Cortex of kidney (tissue), 1 donor: ENCODE measurements around the gene NCAPG.
A peak's percentile ranks its signal among the peaks of the same experiment; 100 is the strongest.

Source experiments
- DNase-seq: peaks from one replicate; lab custom pipeline; 2025; lab: John Stamatoyannopoulos, UW

NCAPG gene, protein sequence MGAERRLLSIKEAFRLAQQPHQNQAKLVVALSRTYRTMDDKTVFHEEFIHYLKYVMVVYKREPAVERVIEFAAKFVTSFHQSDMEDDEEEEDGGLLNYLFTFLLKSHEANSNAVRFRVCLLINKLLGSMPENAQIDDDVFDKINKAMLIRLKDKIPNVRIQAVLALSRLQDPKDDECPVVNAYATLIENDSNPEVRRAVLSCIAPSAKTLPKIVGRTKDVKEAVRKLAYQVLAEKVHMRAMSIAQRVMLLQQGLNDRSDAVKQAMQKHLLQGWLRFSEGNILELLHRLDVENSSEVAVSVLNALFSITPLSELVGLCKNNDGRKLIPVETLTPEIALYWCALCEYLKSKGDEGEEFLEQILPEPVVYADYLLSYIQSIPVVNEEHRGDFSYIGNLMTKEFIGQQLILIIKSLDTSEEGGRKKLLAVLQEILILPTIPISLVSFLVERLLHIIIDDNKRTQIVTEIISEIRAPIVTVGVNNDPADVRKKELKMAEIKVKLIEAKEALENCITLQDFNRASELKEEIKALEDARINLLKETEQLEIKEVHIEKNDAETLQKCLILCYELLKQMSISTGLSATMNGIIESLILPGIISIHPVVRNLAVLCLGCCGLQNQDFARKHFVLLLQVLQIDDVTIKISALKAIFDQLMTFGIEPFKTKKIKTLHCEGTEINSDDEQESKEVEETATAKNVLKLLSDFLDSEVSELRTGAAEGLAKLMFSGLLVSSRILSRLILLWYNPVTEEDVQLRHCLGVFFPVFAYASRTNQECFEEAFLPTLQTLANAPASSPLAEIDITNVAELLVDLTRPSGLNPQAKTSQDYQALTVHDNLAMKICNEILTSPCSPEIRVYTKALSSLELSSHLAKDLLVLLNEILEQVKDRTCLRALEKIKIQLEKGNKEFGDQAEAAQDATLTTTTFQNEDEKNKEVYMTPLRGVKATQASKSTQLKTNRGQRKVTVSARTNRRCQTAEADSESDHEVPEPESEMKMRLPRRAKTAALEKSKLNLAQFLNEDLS

DNA sequence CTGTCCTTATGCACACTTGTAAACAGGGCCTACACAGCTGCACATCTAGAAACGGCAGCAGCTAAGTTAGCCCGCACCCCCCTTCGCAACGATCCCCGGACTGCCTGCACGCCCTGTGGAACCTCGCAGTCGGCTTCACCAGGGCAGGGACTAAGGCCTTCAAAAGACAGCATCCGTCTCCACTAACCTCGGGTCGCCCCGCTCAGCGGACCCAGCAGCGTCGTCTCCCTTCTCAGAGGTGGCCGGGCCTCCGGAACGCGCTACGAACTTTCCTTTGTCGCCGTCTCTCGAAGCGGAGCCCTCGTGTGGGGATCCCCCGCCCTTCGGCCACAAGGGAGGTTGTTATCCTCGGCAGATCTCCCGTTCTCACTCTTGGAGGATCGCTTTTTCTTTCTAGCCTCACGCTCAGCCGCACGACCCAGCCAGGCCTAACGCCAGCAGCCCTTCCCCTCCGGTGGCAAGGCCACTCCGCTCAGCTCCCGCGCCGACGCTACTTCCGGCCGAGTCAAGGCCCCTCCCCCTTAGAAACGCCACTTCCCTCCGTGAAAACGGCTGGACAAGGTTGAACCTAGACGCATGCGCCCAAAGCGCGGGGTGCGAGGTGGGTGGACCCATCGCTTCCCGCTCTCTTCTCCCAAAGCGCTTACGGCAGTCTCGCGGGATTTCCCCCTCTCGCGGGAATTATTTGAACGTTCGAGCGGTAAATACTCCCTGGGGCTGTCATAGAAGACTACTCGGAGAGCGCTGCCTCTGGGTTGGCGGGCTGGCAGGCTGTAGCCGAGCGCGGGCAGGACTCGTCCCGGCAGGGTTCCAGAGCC is at the start of gene NCAPG, which contains the start of gene DCAF16:
TSS of gene NCAPG (plus strand) at position 720 of the 818 bp plus-strand sequence. CDS start 99 bp downstream, outside the sequence.
TSS of gene DCAF16 (minus strand) at position 498 of the 818 bp plus-strand sequence. CDS start 6,616 bp downstream, outside the sequence.
- peak; percentile 74 for DNase-seq

DNA sequence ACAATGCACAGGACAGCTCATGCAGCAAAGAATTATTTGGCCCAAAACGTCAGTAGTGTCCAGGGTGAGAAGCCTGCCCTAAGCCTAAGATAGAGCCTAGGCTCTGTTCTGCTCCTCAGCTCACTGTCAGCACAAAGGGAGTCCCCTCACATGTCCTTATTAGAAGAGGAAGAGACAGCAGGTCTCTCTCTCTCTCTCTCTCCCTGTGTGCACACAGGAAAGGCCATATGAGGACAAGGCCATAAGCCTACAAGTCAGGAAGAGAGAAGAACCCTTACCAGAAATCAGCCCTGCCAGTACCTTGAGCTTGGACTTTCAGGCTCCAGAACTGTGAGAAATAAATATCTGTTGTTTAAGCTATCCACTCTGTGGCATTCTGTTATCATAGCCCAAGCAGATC is 49.7 kb upstream of the NCAPG start:
- DNase-seq, result no peak

DNA sequence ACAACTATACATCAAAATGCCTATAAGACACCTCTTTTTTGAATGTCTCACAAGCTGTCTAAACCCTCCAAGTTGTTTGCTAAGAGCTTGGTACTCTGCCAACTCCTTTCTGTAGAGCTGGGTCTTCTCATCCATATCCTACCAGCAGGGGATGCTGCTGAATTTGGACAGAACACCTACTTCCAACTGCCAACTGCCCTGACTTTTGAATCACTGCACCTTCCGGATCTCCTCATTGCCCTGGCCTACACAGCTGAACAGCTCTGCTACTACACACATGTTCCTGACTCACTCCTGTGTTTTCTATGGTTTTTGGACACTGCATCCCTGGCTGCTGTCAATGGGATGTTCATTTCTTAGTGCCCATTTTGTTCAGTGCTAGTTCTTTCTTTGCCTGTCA is 48.1 kb upstream of the NCAPG start:
- DNase-seq, result no peak

DNA sequence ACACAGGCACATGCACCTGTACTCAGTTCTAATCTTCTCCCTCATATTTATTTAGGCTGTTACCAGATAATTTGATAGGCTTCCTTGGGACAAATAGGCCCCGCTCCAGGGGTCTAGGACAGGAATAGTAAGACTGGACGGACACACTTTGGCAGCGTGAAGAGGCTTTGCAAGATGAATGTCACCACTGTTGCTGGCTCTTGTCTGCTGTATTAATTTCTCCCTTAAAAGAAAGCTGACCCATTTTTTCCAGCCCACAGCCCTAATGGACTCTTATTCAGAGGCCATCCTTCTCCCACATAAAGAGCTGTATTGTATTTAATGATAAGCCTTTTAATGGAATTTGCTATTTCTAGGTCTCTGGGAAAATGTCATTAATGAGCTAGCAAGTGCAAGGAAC is 47.4 kb upstream of the NCAPG start:
- DNase-seq, result no peak

DNA sequence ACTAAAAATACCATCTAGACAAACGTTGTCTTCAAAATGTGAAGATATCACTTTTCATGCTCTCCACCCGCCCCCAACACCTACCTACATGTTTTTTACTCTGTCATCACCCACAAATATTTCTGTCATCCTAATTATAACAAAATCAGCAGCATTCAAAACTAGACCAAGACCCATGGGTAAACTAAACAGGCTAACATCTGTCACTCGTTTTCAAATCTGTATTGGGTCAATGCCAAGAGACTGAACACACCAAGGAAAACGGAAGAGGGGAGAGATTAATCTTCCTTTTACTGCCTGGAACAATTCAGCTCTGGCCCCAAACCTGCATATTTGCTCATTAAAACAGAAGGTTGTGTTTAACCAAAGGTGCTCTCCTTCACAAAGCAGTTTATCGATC is 46.8 kb upstream of the NCAPG start:
- no peak for DNase-seq

DNA sequence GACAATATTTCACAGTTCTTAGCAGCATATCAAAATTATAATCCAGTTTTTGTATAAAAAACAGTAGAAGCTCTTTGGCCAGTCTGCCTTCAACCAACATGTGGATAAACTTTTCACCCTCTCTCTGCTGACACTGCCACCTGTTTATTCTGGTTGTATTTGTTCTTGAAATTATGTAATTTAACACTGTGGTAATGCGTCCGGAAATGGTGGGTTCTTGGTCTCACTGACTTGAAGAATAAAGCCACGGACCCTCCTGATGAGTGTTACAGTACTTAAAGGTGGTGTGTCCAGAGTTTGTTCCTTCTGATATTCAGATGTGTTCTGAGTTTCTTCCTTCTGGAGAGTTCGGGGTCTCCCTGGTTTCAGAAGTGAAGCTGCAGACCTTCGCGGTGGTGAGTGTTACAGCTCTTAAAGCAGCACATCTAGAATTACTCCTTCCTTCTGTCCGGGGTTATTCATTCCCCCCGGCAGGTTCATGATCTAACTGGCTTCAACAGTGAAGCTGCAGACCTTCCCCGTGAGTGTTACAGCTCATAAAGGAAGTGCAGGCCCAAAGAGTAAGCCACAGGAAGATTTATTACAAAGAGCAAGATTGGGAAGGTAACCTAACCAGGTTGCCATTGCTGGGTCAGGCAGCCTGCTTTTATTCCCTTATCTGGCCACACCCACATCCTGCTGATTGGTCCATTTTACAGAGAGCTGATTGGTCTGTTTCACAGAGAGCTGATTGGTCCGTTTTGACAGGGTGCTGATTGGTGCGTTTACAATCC is 45.1 kb upstream of the NCAPG start:
- no peak for DNase-seq

DNA sequence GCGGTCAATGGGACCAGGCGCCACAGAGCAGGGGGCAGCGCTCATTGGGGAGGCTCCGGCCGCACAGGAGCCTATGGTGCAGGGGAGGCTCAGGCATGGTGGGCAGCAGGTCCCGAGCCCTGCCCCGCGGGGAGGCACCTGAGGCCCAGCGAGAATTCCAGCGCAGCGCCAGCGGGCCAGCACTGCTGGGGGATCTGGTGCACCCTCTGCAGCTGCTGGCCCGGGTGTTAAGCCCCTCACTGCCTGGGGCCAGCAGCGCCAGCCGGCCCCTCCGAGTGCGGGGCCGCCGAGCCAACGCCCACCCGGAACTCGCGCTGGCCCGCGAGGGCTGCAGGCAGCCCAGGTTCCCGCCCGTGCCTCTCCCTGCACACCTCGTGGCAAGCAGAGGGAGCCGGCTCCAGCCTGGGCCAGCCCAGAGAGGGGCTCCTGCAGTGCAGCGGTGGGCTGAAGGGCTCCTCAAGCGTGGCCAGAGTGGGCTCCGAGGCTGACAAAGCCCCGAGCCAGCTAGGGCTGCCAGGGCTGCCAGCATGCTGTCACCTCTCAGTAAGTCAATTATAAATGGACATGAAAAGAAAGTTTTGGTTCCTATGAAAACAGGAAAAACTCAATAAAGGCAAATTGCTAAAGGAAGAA is 43.8 kb upstream of the NCAPG start:
- DNase-seq, result no peak

DNA sequence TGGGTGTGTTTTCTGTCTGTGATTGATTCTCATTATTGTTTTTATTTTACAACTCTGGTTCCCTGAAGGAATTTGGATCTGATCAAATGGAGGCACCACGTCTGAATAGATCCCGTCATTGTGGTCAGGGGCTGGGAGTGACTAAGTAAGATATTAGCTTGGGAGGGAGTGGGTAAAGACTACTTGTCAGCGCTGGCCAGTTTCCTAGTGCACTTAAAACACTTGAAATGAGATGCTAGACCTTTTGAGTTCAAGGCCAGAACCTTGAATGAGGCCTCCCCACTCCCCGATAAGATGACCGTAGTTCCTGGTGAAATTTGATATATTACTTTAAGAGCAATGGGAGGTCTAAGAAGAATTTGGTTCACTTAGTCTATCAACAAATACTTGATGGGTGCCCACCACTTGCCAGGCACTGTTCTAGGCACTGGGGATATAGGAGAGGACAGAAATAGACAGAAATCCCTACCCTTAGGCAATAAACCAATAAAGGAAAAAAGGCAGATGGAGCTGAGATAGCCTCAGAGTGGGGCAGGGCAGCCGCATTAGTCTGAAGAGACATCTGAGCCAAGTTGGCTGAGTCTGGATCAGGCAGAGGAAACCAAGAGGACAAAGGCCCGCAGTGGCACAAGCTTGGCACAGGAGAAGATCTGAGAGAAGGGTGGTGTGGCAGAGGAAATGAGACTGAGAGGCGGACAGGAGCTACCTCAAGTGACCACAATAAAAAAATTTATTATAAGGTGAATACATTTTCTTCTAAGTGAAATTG is 41.2 kb upstream of the NCAPG start:
- DNase-seq, result no peak

DNA sequence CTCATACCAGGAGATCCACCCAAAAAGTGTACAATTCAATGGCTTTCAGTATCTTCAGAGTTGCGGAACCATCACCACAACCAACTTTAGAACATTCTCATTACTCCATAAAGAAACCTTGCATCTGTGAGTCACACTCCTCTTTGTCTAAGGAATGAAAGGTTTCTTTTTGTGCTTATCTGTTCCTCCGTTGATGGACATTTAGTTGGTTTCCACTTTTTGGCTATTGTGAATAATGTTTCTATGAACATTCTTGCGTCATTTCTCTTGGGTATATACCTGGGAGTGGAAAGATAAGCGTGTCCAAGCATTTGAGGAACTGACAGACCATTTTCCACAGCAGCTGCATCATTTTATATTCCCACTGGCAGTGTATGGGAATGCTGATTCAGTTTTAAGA is 39.9 kb upstream of the NCAPG start:
- DNase-seq, result no peak

DNA sequence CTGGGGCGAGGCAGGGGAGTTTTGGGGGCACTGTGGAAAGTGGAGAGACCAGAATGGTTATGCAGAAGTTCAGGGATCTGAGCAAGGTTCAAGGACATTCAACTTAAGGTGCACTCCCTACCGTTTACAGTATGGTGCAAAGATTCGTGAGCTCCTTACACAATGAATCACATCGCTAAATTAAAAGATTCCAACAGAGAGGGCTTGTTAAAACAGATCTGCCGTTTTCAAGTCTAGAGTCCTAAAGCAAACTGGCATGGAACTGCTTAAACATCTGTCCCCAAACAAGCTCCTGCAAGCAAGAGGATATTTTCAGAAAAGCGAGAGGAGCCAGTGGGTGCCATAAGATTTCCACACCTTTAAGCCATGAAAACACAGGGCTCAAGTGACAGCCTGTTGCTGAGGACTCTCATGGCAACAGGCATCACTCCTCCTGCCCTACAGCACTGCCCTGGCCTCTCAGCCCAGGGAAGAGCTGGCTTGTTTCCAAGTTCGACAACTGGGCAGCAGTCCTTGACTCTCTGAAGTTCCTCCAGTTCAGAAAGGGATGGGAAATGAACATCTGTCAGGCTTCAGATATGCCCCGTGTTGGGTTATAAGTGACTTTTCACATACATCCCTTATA is 39.4 kb upstream of the NCAPG start:
- no peak for DNase-seq

DNA sequence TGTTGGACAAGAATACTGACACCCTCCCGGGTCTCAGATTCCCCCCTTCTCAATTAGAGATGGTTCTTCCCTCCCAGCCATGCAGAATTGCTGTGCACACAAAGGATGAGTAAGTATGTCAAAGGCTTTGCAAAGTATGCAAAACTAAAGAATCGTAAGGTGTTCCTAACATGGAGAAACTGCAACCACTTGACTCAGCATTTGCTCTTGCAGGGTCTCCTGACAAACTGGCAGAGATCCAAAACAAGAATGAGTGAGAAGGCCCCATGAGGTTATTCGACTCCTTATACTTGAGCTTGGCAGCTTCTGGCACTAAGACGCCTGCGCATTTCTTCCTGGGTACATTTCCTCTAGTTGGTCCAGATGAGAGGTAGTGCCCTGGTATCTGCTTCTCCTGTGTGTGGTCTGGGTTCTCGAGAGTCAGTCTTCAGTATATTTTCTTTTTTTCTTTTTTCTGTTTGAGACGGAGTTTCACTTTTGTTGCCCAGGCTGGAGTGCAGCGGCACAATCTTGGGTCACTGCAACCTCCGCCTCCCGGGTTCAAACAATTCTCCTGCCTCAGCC is 37.6 kb upstream of the NCAPG start:
- no peak for DNase-seq

DNA sequence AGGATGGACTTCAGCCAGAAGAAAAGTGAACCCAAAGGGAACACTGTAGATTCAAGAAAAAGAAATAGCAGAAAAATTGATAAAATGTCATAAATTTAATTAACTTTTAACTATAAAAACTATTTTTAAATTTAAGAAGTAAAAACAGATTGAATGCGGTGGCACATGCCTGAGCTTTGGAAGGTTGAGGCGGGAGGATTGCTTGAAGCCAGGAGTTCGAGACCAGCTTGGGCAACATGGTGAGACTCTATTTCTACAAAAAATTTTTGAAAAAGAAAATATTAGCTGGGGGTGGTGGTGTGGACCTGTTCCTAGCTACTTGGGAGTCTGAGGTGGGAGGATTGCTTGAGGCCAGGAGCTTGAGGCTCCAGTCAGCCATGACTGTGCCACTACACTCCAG is 32.3 kb upstream of the NCAPG start:
- no peak for DNase-seq

DNA sequence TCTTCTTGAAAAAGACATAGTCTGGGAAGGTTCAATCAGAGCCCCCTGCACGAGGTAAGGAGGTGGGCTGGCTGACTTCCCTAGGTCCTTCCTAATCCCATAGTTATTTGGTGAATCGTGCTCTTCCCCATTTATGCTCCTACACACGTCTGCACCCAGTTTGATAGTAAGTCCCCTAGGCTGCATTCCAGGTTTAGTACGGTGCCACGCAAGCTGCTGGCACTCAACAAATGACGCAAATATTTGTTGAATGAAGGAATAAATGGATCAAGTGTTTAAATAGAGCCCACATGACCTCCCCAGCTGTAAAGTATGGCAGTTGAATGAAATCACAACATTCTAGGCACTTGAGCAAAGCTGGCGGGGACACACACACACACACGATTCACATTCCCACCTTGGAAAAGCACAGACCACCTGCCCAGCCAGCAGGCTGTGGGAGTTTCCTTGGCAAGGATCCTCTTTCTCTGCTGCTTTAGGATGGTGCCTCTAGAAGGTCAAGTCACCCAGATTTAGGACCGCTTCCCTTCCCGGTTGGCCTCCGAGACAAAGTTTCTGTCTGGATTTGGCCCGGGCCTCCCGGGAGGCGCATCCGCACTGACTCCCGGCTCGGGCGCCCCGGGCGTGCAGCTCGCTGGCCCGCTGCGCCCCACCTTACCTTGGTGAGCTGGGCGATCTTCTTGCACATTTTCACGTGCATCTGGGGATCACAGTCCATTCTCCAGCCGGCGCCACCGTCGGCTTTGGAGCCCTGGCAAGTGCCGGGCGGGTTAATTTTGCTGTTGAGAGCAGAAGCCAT is 30.1 kb upstream of the NCAPG start:
- no peak for DNase-seq

DNA sequence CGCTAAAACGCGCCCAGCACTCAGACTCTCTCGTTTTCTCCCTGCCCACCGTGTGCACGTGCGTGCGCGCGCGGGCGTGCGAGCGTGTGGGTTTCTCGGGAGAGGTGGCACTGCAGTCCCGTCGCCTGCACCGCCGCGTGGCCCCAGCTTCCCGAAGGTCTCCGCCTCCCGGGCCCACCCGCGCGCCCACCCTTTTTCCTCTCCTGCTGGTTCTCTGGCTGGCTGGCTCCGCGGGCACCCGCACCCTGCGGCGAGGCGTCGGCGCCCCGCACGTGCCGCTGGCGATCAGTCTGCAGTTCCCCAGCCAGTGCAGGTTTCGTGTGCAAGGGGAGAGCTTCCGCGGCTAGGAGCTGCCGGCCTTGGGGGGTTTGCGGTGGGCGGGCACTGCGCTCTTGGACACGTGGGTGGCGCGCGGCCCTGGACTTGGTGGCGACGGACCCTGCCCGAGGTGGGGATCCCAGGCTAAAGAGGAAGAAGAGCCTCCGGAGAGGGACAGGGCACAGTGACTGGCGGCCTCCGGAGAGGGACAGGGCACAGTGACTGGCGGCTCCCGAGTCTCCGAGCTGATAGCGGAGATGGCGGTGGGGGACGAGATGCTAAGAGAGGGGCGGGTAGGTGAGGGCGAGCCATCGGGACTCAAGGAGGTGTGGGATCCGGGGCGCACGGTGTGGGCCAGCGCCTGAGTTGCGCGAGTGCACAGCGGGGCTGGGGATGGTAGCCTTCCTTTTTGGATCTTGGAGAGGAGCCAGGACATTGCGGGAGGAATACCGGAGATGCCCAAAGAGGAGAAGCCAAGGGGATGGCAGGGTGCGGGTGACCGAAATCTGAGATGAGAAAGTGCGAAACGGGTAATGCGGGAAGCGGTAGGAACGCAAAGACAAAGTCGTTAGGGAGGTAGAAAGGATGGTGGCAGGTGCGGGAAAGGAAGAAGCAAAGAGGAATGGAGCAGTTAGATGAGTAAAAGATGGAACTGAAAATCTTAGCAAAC is 29.2 kb upstream of the NCAPG start, which contains the start of gene FAM184B:
TSS of gene FAM184B (minus strand) at position 322 of the 988 bp plus-strand sequence. CDS start 322 bp downstream, outside the sequence.
- no peak for DNase-seq

DNA sequence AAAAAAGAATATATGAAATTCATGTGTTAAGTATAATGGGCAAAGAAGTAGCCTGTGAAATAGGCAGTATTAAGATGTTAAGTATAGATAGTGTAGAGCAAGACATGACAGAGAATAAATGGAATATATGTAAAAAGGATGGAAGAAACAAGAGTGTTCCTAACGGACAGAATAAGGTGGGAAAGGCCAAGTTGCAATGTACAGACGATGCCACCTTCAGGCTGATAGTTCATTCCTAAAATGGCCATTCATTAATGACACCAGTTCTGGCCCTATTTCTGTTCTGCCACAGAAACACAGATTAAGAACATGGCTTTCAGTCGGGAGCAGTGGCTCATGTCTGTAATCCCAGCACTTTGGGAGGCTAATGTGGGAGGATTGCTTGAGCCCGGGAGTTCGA is 24.9 kb upstream of the NCAPG start:
- DNase-seq, result no peak

DNA sequence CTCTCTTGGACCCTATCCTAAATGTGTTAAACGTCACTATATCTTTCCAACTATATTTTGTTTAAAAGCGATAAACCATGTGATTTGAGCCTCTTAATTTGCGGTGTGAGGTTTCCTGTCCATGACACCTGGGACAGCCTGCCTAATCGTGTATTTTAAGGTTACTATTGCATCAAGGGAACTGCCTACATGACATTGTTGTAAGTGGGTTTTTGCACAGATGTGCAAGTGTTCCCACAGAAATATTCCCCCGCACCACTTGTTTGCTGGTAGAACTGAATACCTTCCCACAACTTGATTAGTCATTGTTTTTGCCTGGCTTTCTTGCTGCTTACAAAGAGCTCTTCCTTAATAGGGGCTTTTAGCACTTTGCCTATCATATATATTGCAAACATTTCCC is 24.2 kb upstream of the NCAPG start:
- DNase-seq, result no peak

DNA sequence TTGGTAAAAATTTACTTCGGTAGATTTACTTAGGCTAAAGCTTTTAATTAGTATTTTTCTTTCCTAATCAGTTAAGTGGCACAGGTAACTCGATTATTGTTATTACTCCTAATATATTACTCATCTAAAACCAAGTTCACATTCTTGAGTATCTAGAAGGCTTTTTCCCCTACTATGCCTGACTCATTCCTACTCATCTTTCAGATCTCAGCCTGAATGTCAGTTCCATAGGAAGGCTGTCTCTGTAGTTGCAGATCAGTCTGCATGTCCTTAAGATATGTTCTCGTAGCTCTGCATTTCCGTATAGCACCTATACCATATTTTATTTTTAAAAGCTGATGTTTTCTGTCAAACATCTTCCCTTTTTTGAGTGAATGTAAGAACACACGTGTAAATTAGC is 23.5 kb upstream of the NCAPG start:
- DNase-seq, result no peak
